Body of pancreas (tissue), 4 donors: ENCODE measurements around the gene PALLD.

Source experiments
- CTCF ChIP-seq, 7 experiments: fragments of 450-650 bp in 4 of 7; fragments of 200-600 bp in 3 of 7; sonication (generic) in 3 of 7; IDR thresholded peaks; one replicate each; pipeline ENCODE4 v1.5.1; 2016 to 2019; ENCODE audit warnings: antibody characterized with exemption in 7 of 7
- POLR2A ChIP-seq, 3 donors: fragments of 450-650 bp; IDR thresholded peaks; one replicate each; pipeline ENCODE4 v1.6.1; 2016; ENCODE audit warnings: antibody characterized with exemption in 3 of 3, mild to moderate bottlenecking in 2 of 3

- TF ChIP-seq POLR2A (IDR thresholded peaks at IDR 0.05) (no peak), CTCF (IDR thresholded peaks at IDR 0.05) (no peak)
Observed at GRCh38 chr4:168574581-168575295, 77.9 kb downstream of the PALLD start.
